Activated naive CD8-positive, alpha-beta T cell treated with anti-CD3 and anti-CD28 coated beads, Interleukin-2, amount 50 U/mL, for 24 hours (primary cell): Measurements from ENCODE around the gene MIPOL1.

ENCODE experiments used
- ATAC-seq: fragments of 150-1000 bp; cut with Tn5 transposase; one replicate; pipeline ENCODE4 v1.10.0; 2021
- DNase-seq: peaks from one replicate; pipeline ENCODE4 v3.0.0; 2021
- H3K27ac Mint-ChIP-seq: one replicate; pipeline ENCODE4 v1.8.0; 2021; ENCODE audit warnings: mild to moderate bottlenecking, mixed read lengths
- H3K27me3 Mint-ChIP-seq: one replicate; pipeline ENCODE4 v1.8.0; 2021; ENCODE audit warnings: mixed read lengths
- H3K36me3 Mint-ChIP-seq: one replicate; pipeline ENCODE4 v1.8.0; 2021; ENCODE audit warnings: low read depth, mixed read lengths
- H3K4me1 Mint-ChIP-seq: one replicate; pipeline ENCODE4 v1.8.0; 2021; ENCODE audit warnings: mixed read lengths
- H3K4me3 Mint-ChIP-seq: one replicate; pipeline ENCODE4 v1.8.0; 2021; ENCODE audit warnings: mild to moderate bottlenecking, moderate library complexity, mixed read lengths
- H3K9me3 Mint-ChIP-seq: one replicate; pipeline ENCODE4 v1.8.0; 2021; ENCODE audit warnings: mixed read lengths

Gene MIPOL1

GRCh38 chr14:37480446-37481290 lies 282.9 kb downstream of the MIPOL1 start:
- Mint-ChIP-seq H3K27ac (no peak overlapping the region), H3K4me1 (no peaks in the 10 kb centered on the region), H3K27me3 (no peaks in the 10 kb centered on the region), H3K36me3 (no peaks in the 10 kb centered on the region), H3K9me3 (peaks cover 35% of the 10 kb centered on the region), H3K4me3 (no peak overlapping the region)
- ATAC-seq: no peak
- DNase-seq: no peak

GRCh38 chr14:37482428-37482827 lies 284.7 kb downstream of the MIPOL1 start:
- H3K9me3 Mint-ChIP-seq: peaks cover 33% of the 10 kb centered on the region
- no peaks in the 10 kb centered on the region for H3K36me3 Mint-ChIP-seq
- ATAC-seq (no peak), DNase-seq (no peak)
- no peak overlapping the region for H3K4me3 Mint-ChIP-seq
- no peaks in the 10 kb centered on the region for H3K27me3 Mint-ChIP-seq
- H3K27ac Mint-ChIP-seq: no peak overlapping the region
- no peaks in the 10 kb centered on the region for H3K4me1 Mint-ChIP-seq

GRCh38 chr14:37483672-37484071 lies 285.9 kb downstream of the MIPOL1 start:
- no peak overlapping the region for H3K4me3 Mint-ChIP-seq
- H3K4me1 Mint-ChIP-seq: no peaks in the 10 kb centered on the region
- H3K36me3 Mint-ChIP-seq: no peaks in the 10 kb centered on the region

GRCh38 chr14:37490607-37491006 lies 292.9 kb downstream of the MIPOL1 start:
- Mint-ChIP-seq H3K9me3 (peaks cover 4% of the 10 kb centered on the region), H3K27me3 (no peaks in the 10 kb centered on the region), H3K4me3 (no peak overlapping the region), H3K4me1 (no peaks in the 10 kb centered on the region), H3K27ac (no peak overlapping the region), H3K36me3 (no peaks in the 10 kb centered on the region)
- ATAC-seq (no peak), DNase-seq (no peak)

More at GRCh38 chr14:37483672-37484071, 285.9 kb downstream of the MIPOL1 start:
- Mint-ChIP-seq H3K9me3 (peaks cover 27% of the 10 kb centered on the region), H3K27ac (no peak overlapping the region), H3K27me3 (no peaks in the 10 kb centered on the region)
- no peak for DNase-seq
- ATAC-seq: no peak

- Mint-ChIP-seq H3K27me3 (no peaks in the 10 kb centered on the region), H3K27ac (no peak overlapping the region)
Measured at GRCh38 chr14:37491076-37491475, 293.3 kb downstream of the MIPOL1 start.

GRCh38 chr14:37493606-37494005 lies 295.9 kb downstream of the MIPOL1 start:
- peaks cover 4% of the 10 kb centered on the region for H3K9me3 Mint-ChIP-seq
- DNase-seq (no peak), ATAC-seq (no peak)
- H3K4me1 Mint-ChIP-seq: no peaks in the 10 kb centered on the region
- H3K27me3 Mint-ChIP-seq: no peaks in the 10 kb centered on the region
- H3K36me3 Mint-ChIP-seq: no peaks in the 10 kb centered on the region
- H3K27ac Mint-ChIP-seq: no peak overlapping the region
- no peak overlapping the region for H3K4me3 Mint-ChIP-seq

More at GRCh38 chr14:37491076-37491475, 293.3 kb downstream of the MIPOL1 start:
- Mint-ChIP-seq H3K9me3 (peaks cover 4% of the 10 kb centered on the region), H3K4me3 (no peak overlapping the region), H3K4me1 (no peaks in the 10 kb centered on the region), H3K36me3 (no peaks in the 10 kb centered on the region)
- ATAC-seq (no peak), DNase-seq (no peak)

- Mint-ChIP-seq H3K36me3 (no peaks in the 10 kb centered on the region), H3K27me3 (no peaks in the 10 kb centered on the region), H3K4me1 (no peaks in the 10 kb centered on the region), H3K4me3 (no peak overlapping the region), H3K9me3 (peaks cover 2% of the 10 kb centered on the region), H3K27ac (no peak overlapping the region)
- DNase-seq (no peak), ATAC-seq (no peak)
Measured at GRCh38 chr14:37497422-37497821, 299.7 kb downstream of the MIPOL1 start.

GRCh38 chr14:37501877-37502276 lies 304.1 kb downstream of the MIPOL1 start:
- Mint-ChIP-seq H3K36me3 (no peaks in the 10 kb centered on the region), H3K4me1 (no peaks in the 10 kb centered on the region)

GRCh38 chr14:37508503-37508902 lies 310.8 kb downstream of the MIPOL1 start:
- H3K4me3 Mint-ChIP-seq: no peak overlapping the region
- DNase-seq (no peak), ATAC-seq (no peak)
- no peaks in the 10 kb centered on the region for H3K27me3 Mint-ChIP-seq
- H3K9me3 Mint-ChIP-seq: peaks cover under 1% of the 10 kb centered on the region
- no peaks in the 10 kb centered on the region for H3K4me1 Mint-ChIP-seq
- H3K36me3 Mint-ChIP-seq: no peaks in the 10 kb centered on the region
- no peak overlapping the region for H3K27ac Mint-ChIP-seq

More at GRCh38 chr14:37501877-37502276, 304.1 kb downstream of the MIPOL1 start:
- Mint-ChIP-seq H3K27ac (no peak overlapping the region), H3K27me3 (no peaks in the 10 kb centered on the region), H3K4me3 (no peak overlapping the region), H3K9me3 (peaks cover 7% of the 10 kb centered on the region)
- no peak for DNase-seq
- no peak for ATAC-seq

GRCh38 chr14:37512173-37512572 lies 314.4 kb downstream of the MIPOL1 start:
- ATAC-seq (no peak), DNase-seq (no peak)
- H3K27ac Mint-ChIP-seq: no peak overlapping the region
- no peaks in the 10 kb centered on the region for H3K4me1 Mint-ChIP-seq
- H3K27me3 Mint-ChIP-seq: no peaks in the 10 kb centered on the region
- peaks cover 3% of the 10 kb centered on the region for H3K9me3 Mint-ChIP-seq
- no peak overlapping the region for H3K4me3 Mint-ChIP-seq
- no peaks in the 10 kb centered on the region for H3K36me3 Mint-ChIP-seq

- peaks cover 3% of the 10 kb centered on the region for H3K9me3 Mint-ChIP-seq
- H3K36me3 Mint-ChIP-seq: no peaks in the 10 kb centered on the region
- H3K4me3 Mint-ChIP-seq: no peak overlapping the region
- no peak overlapping the region for H3K27ac Mint-ChIP-seq
- no peaks in the 10 kb centered on the region for H3K4me1 Mint-ChIP-seq
- no peaks in the 10 kb centered on the region for H3K27me3 Mint-ChIP-seq
- DNase-seq: no peak
- no peak for ATAC-seq
Measured at GRCh38 chr14:37515771-37516170, 318.0 kb downstream of the MIPOL1 start.

GRCh38 chr14:37526994-37527393 lies 329.3 kb downstream of the MIPOL1 start:
- H3K4me1 Mint-ChIP-seq: no peaks in the 10 kb centered on the region
- ATAC-seq: no peak
- no peaks in the 10 kb centered on the region for H3K27me3 Mint-ChIP-seq
- H3K36me3 Mint-ChIP-seq: no peaks in the 10 kb centered on the region
- peaks cover 15% of the 10 kb centered on the region for H3K9me3 Mint-ChIP-seq
- DNase-seq: no peak
- H3K4me3 Mint-ChIP-seq: no peak overlapping the region
- no peak overlapping the region for H3K27ac Mint-ChIP-seq

GRCh38 chr14:37539992-37540391 lies 342.3 kb downstream of the MIPOL1 start:
- Mint-ChIP-seq H3K27me3 (no peaks in the 10 kb centered on the region), H3K9me3 (peaks cover 5% of the 10 kb centered on the region), H3K4me3 (no peak overlapping the region), H3K27ac (no peak overlapping the region), H3K4me1 (no peaks in the 10 kb centered on the region), H3K36me3 (no peaks in the 10 kb centered on the region)
- no peak for DNase-seq
- no peak for ATAC-seq

GRCh38 chr14:37544407-37544806 lies 346.7 kb downstream of the MIPOL1 start:
- Mint-ChIP-seq H3K27ac (no peak overlapping the region), H3K27me3 (no peaks in the 10 kb centered on the region), H3K4me1 (no peaks in the 10 kb centered on the region), H3K9me3 (peaks cover 1% of the 10 kb centered on the region), H3K4me3 (no peak overlapping the region), H3K36me3 (no peaks in the 10 kb centered on the region)
- no peak for DNase-seq
- no peak for ATAC-seq

- H3K36me3 Mint-ChIP-seq: no peaks in the 10 kb centered on the region
- H3K4me1 Mint-ChIP-seq: no peaks in the 10 kb centered on the region
- no peak overlapping the region for H3K27ac Mint-ChIP-seq
- no peaks in the 10 kb centered on the region for H3K27me3 Mint-ChIP-seq
- DNase-seq (no peak), ATAC-seq (no peak)
- no peak overlapping the region for H3K4me3 Mint-ChIP-seq
- H3K9me3 Mint-ChIP-seq: no peaks in the 10 kb centered on the region
Measured at GRCh38 chr14:37545174-37545573, 347.4 kb downstream of the MIPOL1 start.
